ENCODE data around the gene RPS6KA2. TPM values are rescaled to one million over a fixed set of nuclear protein-coding genes. Genes with fewer than 3 reads are reported as not detected.

Gene RPS6KA2
- total RNA-seq, 1 experiment from 2014 or later: 12.3 TPM

GRCh38 chr6:166476061-166476591 lies 150.9 kb downstream of the RPS6KA2 start:
- Histone ChIP-seq H2BK5ac (ENCODE audit: insufficient read length, low read length) (no peak overlapping the region), H3K23ac (ENCODE audit: insufficient read length, low read depth, low read length) (no peak overlapping the region), H2AFZ (ENCODE audit: low read length) (no peak overlapping the region), H3K56ac (ENCODE audit: insufficient read length, low read depth, low read length) (no peak overlapping the region), H2BK120ac (ENCODE audit: low read depth, low read length, poor library complexity, severe bottlenecking) (no peak overlapping the region), H4K20me1 (ENCODE audit: control insufficient read depth, insufficient read depth, insufficient read length) (no peaks in the 10 kb centered on the region), H3T11ph (ENCODE audit: low read length) (no peak overlapping the region), H3K27ac (ENCODE audit: insufficient read length, low read depth, low read length) (no peak overlapping the region), H3K79me2 (ENCODE audit: insufficient read depth, low read length) (no peaks in the 10 kb centered on the region), H3K4ac (ENCODE audit: low read depth, low read length) (no peak overlapping the region), H4K5ac (ENCODE audit: insufficient read length, low read depth, low read length) (no peak overlapping the region), H3K79me1 (ENCODE audit: insufficient read depth, low read depth, low read length, poor library complexity, severe bottlenecking) (no peaks in the 10 kb centered on the region), H2AK5ac (ENCODE audit: insufficient read length, low read length) (no peak overlapping the region), H2BK12ac (ENCODE audit: insufficient read length, low read depth, low read length) (no peak overlapping the region), H4K91ac (ENCODE audit: insufficient read length, low read depth, low read length) (no peak overlapping the region), H3K9ac (ENCODE audit: extremely low read depth, insufficient read length, low read length) (no peak overlapping the region), H3K14ac (ENCODE audit: insufficient read depth, low read length) (no peak overlapping the region; the same call in 1 of the 2 replicates), H2BK20ac (ENCODE audit: low read depth, low read length, poor library complexity, severe bottlenecking) (no peak overlapping the region), H4K8ac (replicated peaks; ENCODE audit: insufficient read length, low read depth, low read length) (no peak overlapping the region), H3K4me1 (ENCODE audit: insufficient read depth, low read length) (no peaks in the 10 kb centered on the region), H3K4me2 (ENCODE audit: insufficient read depth, insufficient read length, low read length) (no peak overlapping the region), H2BK15ac (ENCODE audit: low read depth, low read length) (no peak overlapping the region), H3K18ac (ENCODE audit: insufficient read length, low read depth, low read length) (no peak overlapping the region), H3K27me3 (ENCODE audit: insufficient read depth, low read length) (no peaks in the 10 kb centered on the region), H3K9me3 (ENCODE audit: control insufficient read depth, low read depth, low read length) (no peaks in the 10 kb centered on the region), H3K23me2 (ENCODE audit: insufficient read length, low read depth, low read length, poor library complexity, severe bottlenecking) (no peaks in the 10 kb centered on the region)
- Mint-ChIP-seq H3K4me1 (peaks cover 8 to 10% of the 10 kb centered on the region in 2 experiments), H3K27ac (peak overlapping the region; percentile 12 to 82 (median 17); a peak in 4 of 7 replicates), H3K36me3 (ENCODE audit: insufficient read depth in 1 of 3, low read depth in 3 of 3) (peaks cover 1 to 10% (median 5%) of the 10 kb centered on the region in 3 experiments; a peak in 4 of 7 replicates), H3K27me3 (ENCODE audit: low read depth) (no peaks in the 10 kb centered on the region; the same call in none of the 2 replicates), H3K4me3 (no peak overlapping the region), H3K9me3 (no peaks in the 10 kb centered on the region)
- no CpG with 5 or more reads among the region's 14 CpGs for WGBS (ENCODE audit: extremely low coverage, insufficient read length, low lambda C conversion rate)
- no peak for TF ChIP-seq CTCF (conservative IDR thresholded peaks at IDR 0.05)
- no peak for DNase-seq
